ENCODE measurements around the gene PHACTR1.

Gene PHACTR1

DNA sequence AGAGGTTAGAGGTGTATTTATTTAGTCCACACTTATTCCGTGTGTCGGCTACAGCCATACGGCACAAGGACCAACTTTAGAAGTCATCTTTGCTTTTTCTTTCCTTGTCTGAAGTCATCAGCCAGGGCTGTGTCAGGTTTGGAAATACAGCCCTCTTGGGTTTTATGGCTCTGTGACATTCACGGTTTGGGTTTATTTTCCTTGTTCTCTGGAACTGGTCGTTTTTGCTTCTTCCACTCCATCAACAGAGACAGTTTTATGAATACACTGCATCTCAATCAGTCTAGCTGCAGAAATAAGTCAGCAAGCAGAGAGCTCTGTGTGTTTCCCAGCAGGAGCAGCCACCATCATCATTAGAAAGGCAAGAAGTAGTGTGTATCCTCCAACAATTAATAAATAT is 479.2 kb downstream of the PHACTR1 start:
- no peak for DNase-seq (ENCODE audit: low read depth)

GRCh38 chr6:13198168-13198567 is 481.6 kb downstream of the PHACTR1 start:
- DNase-seq (ENCODE audit: low read depth): no peak

GRCh38 chr6:13201336-13201735 is 484.8 kb downstream of the PHACTR1 start:
- DNase-seq (ENCODE audit: low read depth): no peak

DNA sequence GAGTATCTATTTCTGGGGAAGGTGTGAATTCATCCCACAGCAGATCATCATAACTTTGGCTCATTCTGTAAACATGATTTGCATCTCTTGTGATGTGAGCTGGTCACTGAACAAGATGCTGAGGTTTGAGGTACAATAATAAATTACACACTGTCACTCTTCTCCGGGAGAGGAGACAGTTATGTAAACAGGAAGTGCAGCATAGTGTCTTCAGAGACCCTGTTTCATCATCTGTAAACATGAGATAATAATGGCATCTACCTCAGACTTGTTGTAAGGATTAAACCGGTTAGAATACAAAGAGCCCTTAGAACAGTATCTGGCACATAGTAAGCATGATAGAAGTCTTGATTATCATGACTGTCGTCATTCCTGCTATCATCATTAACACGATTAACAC is 486.6 kb downstream of the PHACTR1 start:
- DNase-seq (ENCODE audit: low read depth): no peak

- DNase-seq (ENCODE audit: low read depth): no peak
These were observed 488.5 kb downstream of the PHACTR1 start for GRCh38 chr6:13205106-13205505.

DNA sequence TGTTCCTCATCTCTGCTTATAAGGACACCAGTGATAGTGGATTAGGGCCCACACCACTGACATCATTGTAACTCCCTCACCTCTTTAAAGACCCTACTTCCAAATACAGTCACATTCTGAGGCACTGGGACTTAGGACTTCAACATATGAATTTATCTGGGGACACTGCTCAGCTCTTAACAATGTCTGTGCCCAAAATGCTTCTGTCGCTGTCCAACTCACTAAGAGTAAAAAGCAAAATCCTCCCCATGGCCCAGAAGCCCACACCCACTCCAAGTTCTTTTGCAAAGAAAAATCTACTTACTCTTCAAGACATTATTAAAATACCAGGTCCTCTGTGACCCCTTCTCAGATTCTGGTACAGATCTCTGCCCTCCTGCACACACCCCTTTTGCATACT is 495.5 kb downstream of the PHACTR1 start:
- DNase-seq (ENCODE audit: low read depth): no peak

- DNase-seq (ENCODE audit: low read depth): no peak
These were observed 496.0 kb downstream of the PHACTR1 start for GRCh38 chr6:13212538-13212937.

- DNase-seq (ENCODE audit: low read depth): no peak
These were observed 498.8 kb downstream of the PHACTR1 start for GRCh38 chr6:13215390-13215789.

- DNase-seq (ENCODE audit: low read depth): no peak
These were observed 499.9 kb downstream of the PHACTR1 start for GRCh38 chr6:13216236-13217014.

DNA sequence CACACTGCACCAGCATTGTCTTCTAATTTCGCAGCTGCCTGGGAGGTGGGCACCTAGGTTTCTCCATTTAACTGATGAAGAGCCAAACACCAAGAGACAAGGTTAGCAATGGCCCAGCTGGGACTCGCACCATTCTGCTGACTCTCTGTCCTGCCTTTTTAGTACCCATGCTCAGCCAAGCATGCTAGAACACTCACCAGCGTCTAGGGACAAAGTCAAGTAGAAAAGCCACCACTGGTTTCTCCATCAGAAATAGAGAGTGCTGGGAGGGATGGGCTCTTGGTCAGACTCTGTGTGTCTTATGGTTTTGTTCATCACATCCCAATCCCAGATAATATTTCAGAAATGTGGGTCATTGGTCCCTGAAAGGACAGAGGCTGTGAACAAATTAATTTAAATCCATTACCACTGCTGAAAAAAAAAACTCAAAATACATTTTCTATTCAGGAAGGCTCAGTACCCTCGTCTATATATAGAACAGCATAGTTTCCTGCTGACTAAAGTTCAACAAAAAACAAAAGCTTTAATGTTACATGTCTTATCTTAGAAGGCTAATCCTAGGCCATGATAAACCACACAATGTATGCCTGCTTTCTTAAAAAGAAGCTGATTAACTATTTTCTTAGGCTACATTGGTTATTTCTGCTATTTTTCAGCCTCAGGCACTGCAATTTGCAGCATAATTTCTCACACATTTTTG is 500.8 kb downstream of the PHACTR1 start:
- peak; percentile 41 for DNase-seq (ENCODE audit: low read depth)

GRCh38 chr6:13220266-13220665 is 503.7 kb downstream of the PHACTR1 start:
- no peak for DNase-seq (ENCODE audit: low read depth)

GRCh38 chr6:13222048-13222447 is 505.5 kb downstream of the PHACTR1 start:
- no peak for DNase-seq (ENCODE audit: low read depth)

DNA sequence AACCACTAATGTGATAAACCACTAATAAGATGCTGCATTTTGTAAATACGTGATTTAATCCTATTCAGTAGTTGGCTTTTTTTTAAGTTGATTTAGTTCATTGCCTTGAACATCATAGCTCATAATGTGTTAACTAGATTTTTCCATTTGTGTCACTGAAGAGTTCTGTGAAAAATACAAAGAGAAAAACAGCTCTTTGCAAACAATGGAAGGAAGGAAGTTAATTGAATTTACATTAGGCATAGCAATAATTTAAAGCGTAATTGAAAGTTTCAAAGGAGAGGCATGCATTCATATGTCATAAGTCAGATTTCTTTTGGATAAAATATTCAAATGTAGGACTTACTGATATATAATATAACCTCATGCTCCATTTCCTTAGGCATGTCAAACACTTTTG is 509.5 kb downstream of the PHACTR1 start:
- no peak for DNase-seq (ENCODE audit: low read depth)

GRCh38 chr6:13228264-13229204 is 512.0 kb downstream of the PHACTR1 start:
- DNase-seq (ENCODE audit: low read depth): no peak

DNA sequence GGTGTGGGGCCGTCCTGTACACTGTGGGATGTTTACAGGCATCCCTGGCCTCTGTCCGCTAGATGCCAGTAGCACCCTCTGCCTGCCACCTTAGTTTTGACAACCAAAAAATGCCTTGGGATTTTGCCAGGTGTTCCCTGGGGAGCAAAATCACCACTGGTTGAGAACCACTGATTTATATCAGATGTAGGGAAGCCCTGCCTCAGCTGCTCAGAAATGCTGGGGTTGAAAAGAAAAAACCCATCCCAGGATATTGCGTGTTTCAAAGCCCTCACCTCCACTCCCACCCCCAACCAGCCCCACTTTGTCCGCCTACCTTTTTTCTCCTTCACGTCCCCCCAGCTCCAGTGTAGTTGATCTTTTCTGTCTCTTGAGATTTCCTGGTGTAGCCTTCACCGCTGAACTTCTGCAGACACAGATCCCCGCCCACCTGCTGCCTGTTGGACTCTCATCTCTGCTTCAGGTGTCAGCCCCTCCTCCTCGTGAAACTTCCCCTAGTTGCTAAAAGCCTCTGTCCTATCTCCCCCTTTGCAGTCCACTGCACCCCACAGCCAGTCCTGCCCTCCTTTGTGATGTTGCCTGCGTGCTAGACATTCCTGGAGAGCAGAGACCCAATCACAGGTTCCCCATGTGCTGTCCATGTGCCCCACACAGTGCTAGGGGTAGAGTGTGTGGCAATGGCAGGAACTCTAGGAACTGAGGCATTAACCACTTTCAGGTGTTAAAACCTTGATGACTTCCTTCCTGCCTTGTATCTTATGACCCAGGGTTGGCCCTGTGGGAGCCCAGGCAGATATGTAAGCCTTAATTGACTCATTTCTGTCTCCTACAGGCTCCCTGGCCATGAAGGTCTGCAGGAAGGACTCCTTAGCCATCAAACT is 512.9 kb downstream of the PHACTR1 start:
- no peak for DNase-seq (ENCODE audit: low read depth)

GRCh38 chr6:13233106-13233505 is 516.5 kb downstream of the PHACTR1 start:
- no peak for DNase-seq (ENCODE audit: low read depth)

DNA sequence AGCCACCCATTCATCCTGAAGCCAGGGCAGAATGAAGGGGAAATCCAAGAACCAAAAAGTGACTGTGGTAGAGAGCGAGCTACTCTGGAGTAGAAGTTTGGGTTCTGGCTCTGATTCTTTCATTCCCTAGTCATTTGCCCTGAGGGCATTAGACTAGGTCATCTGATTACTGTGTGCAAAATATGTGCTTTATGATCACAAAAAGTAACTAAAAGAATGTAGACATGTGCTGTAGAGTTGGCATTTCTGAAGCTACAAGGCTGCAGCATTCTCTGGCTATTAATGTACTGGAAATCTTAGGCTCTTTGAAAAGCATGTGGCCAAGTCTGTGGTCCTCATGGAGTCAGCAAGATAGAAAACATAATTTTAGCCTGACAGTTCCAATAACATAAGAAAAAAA is 517.6 kb downstream of the PHACTR1 start:
- no peak for DNase-seq (ENCODE audit: low read depth)

GRCh38 chr6:13235339-13235738 is 518.8 kb downstream of the PHACTR1 start:
- DNase-seq (ENCODE audit: low read depth): no peak

DNA sequence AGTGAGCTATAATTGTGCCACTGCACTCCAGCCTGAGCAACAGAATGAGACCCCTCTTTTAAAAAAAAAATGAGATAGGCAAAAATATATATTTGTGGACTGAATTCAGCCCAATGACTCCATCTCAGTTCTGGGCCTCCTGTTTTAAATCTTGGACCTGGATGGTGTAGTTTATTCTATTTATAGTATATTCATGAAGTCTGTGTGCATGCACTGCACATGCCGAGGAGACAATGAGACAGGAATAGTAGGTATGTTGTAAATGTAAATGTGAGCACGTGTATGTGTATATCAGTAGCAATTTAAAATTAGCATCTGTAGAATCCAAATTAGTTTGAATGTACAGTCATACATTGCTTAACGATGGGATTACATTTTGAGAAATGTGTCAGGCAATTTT is 520.8 kb downstream of the PHACTR1 start:
- DNase-seq (ENCODE audit: low read depth): no peak

DNA sequence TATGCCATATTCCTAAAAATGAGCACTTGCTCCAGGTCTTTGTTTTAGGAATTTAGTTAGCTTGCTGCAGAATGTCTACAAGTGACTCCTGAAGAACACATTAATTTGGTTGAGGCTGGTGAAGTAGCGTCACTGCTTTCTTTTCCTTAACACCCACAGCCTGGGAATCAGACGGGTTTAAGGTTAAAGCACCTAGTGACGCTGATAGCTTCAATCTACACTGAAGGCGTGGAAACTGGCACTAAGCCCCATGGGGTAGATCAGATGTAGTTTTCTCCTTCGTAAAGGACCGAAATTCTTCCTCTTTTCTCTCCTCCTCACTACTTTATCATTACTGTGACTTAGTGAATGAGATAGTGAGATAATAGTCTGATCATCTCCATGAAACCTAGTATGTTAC is 521.5 kb downstream of the PHACTR1 start:
- DNase-seq (ENCODE audit: low read depth): no peak

DNA sequence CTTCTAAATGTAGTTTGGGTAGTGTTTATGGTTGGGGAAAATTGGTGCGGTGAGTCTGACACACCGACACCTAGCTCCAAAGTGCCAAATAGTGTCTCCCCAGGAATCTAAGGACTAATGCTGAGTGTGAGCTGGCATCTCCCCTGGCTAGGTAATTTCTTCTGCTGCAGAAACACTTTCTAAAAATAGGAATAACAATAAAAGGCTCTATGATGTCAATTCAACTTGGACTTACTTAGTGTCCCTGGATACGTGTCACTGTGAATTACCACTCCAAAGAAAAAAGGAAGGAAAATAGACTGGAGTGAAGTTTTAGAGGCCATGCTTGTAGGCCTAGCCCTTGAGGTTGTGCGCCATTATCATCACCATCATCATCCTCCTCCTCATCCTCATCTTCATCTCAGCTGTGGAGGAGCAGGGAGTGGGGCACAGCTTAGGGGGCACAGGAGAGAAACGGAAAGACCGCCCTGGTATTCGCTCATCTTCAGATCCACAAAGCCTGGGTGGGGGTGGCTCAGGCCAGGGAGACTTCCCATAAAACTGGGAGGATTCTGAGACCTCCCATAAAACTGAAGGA is 522.2 kb downstream of the PHACTR1 start:
- DNase-seq (ENCODE audit: low read depth): no peak
